Stimulated activated CD8-positive, alpha-beta memory T cell treated with anti-CD3 and anti-CD28 coated beads, Interleukin-12 subunit alpha, Interleukin-12 subunit beta, amount 100 ng/mL, for 24 hours (primary cell): ENCODE data around the gene ELF4.

Experiments used
- DNase-seq: peaks from one replicate; pipeline ENCODE4 v3.0.0-alpha.2; 2020; ENCODE audit errors: extremely low read depth

Gene ELF4

GRCh38 chrX:130047416-130047815, 62.9 kb downstream of the ELF4 start:
- DNase-seq = no peak

GRCh38 chrX:130039847-130040246, 70.5 kb downstream of the ELF4 start:
- no peak for DNase-seq

- DNase-seq = no peak
Measured at GRCh38 chrX:130034178-130034577, 76.1 kb downstream of the ELF4 start.

GRCh38 chrX:130032552-130032951, 77.7 kb downstream of the ELF4 start:
- no peak for DNase-seq

- no peak for DNase-seq
Measured at GRCh38 chrX:130030826-130031225, 79.5 kb downstream of the ELF4 start.

GRCh38 chrX:130028196-130028595, 82.1 kb downstream of the ELF4 start:
- DNase-seq = no peak

DNA sequence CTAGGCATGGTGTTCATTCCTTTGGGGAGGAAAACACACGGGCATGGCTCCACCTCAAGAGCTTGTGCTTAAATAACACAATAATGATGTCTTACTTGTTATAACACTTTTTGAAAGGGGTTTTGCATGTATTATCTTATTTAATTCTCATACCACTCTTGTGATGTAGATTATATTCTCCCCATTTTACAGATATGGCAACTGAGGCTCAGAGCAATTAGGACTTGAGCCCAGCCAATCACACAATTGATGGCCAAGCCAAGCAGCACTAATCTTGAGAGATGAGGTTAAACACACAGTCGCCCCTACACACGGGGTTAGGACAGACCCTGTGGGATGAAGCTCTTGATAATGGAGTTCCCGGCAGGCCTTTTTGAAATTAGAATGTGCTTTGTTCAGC, 82.7 kb downstream of the ELF4 start:
- no peak for DNase-seq

DNA sequence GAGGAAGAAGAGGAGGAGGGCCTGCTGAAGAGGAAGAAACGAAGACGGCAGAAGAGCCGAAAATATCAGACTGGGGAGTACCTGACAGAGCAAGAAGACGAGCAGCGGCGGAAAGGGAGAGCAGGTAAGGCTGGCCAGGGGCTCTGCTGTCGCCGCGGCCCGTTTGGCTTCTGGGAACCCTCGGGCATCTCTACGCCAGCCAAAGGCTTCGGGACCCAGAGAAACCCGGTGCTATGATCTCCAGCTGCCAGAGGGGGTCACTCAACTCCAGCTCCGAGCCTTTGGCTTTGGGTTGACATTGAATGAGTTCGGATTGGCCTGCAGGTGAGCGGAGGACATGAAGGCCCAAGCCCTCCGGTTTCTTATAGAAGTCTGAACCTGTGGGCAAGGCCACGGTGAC, 85.0 kb downstream of the ELF4 start:
- no peak for DNase-seq

- DNase-seq = peak; percentile 31
Measured at GRCh38 chrX:130024127-130024526, 86.2 kb downstream of the ELF4 start.

DNA sequence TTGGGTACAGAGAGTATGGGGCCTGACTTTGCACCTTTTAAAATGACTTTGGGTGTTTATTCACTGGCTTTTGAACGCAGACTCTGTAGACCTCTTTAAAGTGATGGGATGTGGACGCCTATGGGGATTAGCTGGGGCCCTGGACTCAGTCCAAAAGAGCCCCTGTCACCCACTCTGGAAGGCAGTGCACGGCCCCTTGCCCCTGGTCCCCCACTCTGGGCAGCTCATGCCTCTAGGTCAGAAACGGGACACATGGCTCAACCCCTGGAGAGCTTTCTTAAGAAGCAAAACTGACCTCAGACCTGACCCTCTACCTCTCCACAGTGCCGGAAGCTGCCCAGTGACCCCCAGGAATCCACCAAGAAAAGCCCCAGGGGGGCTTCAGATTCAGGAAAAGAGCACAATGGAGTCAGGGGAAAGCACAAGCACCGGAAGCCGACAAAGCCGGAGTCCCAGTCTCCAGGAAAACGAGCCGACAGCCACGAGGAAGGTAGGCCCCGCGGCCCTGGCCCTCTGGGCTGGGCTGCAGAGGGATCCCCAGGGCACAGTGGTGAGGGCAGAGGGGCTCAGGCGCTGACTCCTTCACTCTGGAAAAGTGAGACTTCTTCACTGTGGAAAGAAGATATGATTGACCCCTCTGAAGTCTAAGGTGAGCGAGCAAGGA, 89.5 kb downstream of the ELF4 start:
- no peak for DNase-seq

- no peak for DNase-seq
Measured at GRCh38 chrX:130018143-130018542, 92.2 kb downstream of the ELF4 start.

DNA sequence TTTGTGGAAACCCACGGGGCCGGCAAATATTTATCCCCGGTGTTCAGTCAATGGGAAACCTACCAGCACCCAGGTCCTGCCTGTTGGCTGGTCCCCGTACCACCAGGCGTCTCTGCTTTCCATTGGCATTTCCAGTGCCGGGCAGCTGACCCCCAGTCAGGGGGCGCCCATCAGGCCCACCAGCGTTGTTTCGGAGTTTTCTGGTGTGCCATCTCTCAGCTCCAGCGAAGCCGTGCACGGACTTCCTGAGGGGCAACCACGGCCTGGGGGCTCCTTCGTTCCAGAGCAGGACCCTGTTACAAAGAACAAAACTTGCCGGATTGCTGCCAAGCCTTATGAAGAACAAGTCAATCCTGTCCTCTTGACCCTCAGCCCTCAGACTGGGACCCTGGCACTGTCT, 95.1 kb downstream of the ELF4 start:
- no peak for DNase-seq
